GM10847 (cell line): ENCODE results near the gene C10orf120.

Experiments used
- POLR2A ChIP-seq: IDR thresholded peaks from 2 replicates; pipeline ENCODE4 v1.6.1; 2011; ENCODE audit not compliant: insufficient read length; ENCODE audit errors: extremely low read depth

C10orf120 gene

DNA sequence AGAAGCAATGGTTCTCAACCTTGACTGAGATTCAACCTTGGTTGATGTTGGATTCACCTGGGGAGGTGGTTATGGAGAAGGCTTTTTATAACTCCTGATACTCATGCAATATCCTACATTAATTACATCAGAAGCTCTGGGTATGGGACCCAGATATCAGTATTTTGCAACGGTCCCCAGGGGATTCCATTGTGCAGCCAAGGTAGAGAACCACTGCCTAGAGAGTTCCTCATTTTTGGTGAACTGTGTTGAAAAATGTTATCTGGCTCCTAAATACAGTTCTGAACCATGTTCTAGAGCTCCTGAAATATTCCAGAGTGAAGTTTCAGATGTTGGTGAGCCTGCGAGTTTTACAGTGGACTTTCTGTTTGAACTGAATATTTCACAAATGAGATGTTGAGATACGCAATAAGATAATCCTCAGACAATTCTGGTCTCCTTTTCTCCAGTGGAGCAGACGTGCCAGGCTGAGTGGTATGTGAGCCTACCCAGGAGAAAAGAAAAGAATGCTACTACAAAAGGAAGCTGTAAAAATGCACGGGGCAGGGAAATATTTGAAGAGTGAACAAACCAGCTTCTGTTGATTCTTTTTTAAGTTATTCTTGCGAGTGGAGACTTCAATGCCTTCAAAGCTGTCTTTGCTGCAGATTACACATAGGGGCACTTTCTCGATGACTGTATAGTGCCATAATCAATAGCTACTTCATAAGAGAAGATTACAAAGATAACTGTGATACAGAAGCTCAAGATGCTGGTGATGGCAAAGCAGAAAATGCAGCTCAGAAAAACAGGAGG lies 13.6 kb upstream of the C10orf120 start:
- TF ChIP-seq POLR2A, result no peak

- TF ChIP-seq POLR2A, result no peak
Observed at GRCh38 chr10:122710576-122710975, 10.9 kb upstream of the C10orf120 start.

DNA sequence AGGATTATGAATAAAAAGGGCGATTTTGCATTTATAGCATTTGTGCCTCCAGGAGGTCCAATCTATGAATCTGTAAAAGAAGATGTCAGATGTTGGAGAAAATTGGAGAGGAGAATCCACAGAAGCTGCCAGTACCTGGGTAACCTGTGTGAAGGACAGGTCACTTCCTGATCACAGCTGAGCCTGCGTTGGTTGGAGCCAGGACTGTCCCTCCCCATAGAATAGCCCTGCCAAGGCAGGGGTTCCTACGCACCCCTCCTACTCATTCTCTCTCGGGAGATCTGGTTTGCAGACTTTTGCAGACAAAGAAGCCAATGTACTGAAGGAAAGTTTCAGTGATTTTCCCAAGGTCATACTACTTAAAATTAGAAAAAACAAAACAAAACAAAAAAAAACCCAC lies 10.3 kb upstream of the C10orf120 start:
- no peak for TF ChIP-seq POLR2A

DNA sequence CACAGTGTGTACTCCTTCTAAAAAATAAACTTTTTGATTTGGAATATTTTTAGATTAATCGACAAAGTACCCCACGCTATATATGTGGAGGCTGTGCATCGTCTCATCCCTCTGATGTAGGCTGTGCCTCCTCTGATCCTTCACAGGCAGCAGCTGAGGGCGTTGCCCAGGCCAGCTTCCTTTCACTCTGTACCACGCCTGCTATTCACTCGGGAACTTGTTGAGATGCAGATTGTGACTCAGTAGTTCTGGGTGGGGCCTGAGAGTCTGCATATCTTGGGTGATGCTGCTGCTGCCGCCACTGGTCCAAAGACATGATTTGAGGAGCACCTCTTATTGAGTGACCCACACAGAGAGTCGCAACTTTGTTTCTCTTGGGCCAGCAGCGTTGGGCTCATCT lies 7.9 kb upstream of the C10orf120 start:
- TF ChIP-seq POLR2A, result no peak

DNA sequence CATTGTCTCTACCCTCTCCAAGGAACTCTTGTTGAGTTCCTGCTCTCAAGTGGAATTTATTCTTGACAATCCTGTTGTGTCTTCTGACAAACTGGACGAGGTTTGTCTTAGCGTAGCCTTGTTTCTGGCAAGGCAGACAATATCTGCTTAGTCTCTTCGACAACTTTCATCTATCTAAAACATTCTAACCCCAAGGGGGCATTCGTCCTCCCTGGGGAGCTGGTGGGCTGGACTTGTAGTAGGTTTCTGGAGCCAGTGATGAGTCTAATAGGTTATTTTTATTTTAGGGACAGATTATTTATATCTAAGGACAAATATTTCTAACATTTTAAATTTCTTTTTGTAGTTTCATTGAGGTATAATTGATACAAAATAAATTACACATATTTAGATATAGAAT lies 7.3 kb upstream of the C10orf120 start:
- TF ChIP-seq POLR2A, result no peak

GRCh38 chr10:122706467-122706866 lies 6.8 kb upstream of the C10orf120 start:
- no peak for TF ChIP-seq POLR2A

DNA sequence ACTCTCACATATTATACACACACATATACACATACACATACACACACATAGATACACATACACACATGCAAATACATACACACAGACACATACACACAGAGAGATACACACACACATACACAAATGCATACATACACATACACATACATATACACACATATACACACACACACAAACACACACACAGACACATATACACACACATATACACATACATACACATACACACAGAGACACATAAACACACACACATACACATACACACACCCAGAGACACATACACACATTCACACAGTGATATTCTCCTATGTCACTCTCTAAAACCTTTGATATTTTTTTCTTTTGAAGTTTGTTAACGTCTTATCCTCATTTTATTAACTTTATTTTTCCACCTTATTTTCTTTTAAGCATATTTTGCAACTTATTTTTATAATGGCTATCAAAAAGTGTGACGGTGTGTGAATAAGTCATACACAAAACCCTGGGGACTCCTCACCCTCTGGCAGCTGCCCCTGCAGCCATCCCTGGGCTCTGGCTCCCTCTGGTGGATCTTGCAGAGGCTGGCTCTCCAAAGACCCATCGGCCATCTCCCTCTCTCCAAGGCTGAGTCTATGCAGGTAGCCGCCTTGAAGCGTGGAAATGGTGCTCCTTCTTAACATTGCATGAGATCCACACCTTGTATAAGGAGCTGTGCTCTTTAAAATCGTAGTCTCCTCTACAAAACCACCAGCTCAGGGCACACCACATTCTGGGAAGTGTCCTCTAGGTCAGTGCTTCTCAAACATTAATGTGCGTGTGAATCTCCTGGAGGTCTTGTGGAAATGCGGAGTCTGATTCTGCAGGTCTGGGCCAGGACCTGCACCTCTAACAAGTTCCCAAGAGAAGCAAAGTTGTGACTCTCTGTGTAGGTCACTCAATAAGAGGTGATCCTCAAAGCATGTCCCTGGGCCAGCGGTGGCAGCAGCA lies 4.1 kb upstream of the C10orf120 start:
- TF ChIP-seq POLR2A, result no peak

DNA sequence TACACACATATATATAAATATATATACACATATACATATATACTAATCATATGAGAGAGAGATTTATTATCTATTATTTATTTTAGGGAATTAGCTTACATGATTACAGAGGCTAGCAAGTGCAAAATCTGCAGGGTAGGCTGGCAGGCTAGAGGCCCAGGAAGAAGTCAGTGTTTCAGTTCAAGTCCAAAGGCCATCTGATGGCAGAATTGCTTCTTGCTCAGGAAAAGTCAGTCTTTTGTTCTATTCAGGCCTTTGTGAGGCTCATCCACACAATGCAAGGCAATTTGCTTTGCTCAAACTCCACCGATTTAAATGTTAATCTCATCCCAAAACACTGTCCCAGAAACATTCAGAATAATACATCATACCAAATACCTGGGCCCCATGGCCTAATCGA lies 2.6 kb upstream of the C10orf120 start:
- TF ChIP-seq POLR2A, result no peak

- TF ChIP-seq POLR2A, result no peak
Observed at GRCh38 chr10:122701652-122702051, 2.0 kb upstream of the C10orf120 start.

DNA sequence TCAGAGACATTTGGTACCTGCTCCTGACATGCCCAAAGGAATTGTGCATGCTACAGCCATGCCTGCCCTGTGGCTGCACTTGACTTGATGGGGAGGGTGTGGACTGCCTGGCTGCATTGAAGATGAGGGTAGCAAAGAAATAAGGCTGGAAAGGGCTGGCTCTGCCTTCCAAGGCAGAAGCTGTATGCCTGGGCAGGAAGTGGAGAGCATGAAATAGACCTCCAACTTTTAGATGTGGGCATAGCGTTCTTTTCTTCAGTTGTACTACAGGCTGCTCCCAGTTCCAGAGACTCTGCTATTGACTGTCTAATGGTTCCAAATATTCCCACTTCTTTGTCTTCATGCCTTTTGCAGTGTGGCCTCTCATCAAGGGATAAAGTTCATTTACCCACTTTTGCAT lies 3.0 kb downstream of the C10orf120 start:
- TF ChIP-seq POLR2A, result no peak

- TF ChIP-seq POLR2A, result no peak
Observed at GRCh38 chr10:122692744-122693143, 6.9 kb downstream of the C10orf120 start.

- TF ChIP-seq POLR2A, result no peak
Observed at GRCh38 chr10:122689146-122689820, 10.4 kb downstream of the C10orf120 start.

GRCh38 chr10:122688293-122688989 lies 11.2 kb downstream of the C10orf120 start:
- TF ChIP-seq POLR2A, result no peak

DNA sequence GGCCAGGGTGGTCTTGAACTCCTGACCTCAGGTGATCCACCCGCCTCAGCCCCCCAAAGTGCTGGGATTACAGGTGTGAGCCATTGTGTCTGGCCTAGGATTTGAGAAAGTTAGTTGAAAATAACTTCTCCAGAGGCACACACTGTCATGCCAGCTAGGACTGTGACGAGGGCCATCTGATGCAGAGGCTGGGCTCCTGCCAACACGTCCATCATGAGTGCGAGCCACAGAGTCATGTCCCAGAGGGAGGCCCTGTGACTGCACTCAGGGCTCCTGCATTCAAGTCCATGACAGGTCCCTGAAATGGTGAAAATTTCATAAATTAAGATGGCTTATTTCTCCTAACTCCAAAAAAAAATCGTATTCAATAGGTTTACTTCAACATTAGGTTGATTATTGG lies 17.1 kb downstream of the C10orf120 start:
- TF ChIP-seq POLR2A, result no peak

DNA sequence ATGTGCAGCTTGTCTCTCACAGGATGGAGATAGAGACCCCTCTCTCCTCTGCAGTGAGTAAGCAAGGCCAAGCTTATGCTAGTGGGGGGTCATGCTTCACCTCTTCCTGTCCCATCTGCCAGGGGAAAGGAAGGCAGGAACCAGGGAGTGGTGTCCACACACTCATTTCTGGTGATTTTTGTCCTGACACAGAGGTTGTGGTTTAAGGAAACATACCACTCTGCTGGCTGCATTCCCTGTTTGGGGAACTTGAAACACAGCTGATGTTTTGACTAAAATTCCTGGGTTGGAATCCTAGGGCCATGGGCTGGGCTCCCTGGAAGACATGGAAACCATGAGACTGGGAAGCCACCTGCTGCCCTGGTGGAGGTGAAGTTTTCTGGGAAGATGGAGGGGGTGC lies 21.4 kb downstream of the C10orf120 start:
- TF ChIP-seq POLR2A, result no peak
